Activated gamma-delta T cell treated with Interleukin-2 at 50 U/mL for 16 hours (primary cell): ENCODE measurements around the gene CFAP61.
"Not testable (repeated sequence)": the region's sequence is repeated elsewhere in the genome, so short reads cannot be mapped to it uniquely, and the experiment has no call there.

Experiments
- DNase-seq: peaks from one replicate; pipeline ENCODE4 v3.0.0-alpha.2; 2020

CFAP61 gene

GRCh38 chr20:20338133-20338730, 285.9 kb downstream of the CFAP61 start:
- DNase-seq = no peak

DNA sequence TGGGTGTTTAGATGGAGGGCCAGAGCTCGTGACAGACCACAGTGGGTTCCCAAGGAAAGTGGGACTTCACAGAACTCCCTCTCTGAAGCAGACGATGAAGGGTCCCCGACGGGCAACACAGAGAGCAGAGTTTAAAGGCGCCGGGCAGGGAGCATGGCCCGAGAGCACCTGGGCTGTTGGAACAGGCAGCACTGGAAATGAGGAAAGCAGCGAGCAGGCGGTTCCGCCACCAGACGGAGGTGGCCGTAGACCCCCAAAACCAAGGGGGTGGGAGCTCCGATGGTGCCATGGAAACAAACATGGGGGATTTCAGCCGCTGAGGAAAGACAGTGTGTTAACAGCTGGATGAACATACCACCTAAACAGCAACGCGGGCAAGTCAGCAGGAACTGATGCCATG, 288.1 kb downstream of the CFAP61 start:
- no peak for DNase-seq

DNA sequence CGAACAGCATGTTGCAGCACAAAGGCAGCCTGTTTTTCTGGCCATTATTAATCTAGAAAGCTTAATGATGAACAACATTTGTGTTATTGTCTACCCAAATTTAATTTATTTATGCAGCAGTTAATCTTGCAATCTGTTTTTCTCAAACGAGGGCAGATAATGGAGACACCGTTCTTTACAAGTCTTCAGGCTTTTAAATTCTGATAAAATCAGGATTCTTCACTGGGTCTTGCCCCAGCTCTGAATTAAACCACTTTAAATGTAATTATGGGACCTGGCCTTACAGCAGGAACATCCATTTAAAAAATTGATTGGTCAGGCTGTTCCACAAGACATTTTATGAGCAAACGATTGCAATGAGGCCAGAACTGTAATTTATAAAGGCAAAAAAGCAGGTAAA, 289.0 kb downstream of the CFAP61 start:
- DNase-seq = no peak

DNA sequence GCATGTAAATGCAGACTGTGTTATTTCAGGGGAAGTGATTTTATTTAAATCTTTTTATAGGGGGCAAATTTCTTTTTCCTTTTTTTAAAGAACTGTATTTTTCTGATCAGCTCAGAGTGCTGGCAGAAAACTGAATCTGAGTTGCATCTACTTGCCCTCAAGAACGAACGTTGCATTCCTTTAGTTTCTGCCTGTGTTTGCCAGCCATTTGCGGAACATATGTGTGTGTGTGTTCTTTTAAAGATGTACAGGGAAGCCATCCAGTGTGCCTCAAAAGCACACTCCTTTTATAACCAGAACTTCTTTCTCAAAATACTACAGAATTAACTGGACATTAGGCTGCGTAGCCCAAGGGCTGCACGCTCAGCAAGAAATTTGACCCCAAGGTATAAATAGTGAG, 289.7 kb downstream of the CFAP61 start:
- no peak for DNase-seq

GRCh38 chr20:20343932-20344331, 291.6 kb downstream of the CFAP61 start:
- no peak for DNase-seq

GRCh38 chr20:20344476-20344875, 292.1 kb downstream of the CFAP61 start:
- no peak for DNase-seq

- no peak for DNase-seq
Observed at GRCh38 chr20:20353576-20353975, 301.2 kb downstream of the CFAP61 start.

GRCh38 chr20:20355503-20355902, 303.2 kb downstream of the CFAP61 start:
- DNase-seq = not testable (repeated sequence)

- no peak for DNase-seq
Observed at GRCh38 chr20:20358801-20359200, 306.5 kb downstream of the CFAP61 start.

DNA sequence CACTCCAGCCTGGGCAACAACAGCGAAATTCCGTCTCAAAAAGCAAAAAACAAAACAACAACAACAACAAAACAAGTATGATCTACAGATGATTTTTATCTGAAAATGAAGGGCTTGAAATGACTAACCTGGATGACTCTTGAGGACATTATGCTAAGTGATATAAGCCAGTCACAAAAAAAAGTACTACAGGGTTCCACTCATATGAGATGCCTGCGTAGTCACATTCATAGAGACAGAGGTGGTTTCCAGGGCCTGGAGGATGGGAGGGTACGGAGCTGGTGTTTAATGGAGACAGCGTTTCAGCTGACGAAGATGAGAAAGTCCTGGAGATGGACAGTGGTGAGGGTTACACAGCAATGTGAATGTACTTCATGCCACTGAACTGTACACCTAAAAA, 307.3 kb downstream of the CFAP61 start:
- no peak for DNase-seq

DNA sequence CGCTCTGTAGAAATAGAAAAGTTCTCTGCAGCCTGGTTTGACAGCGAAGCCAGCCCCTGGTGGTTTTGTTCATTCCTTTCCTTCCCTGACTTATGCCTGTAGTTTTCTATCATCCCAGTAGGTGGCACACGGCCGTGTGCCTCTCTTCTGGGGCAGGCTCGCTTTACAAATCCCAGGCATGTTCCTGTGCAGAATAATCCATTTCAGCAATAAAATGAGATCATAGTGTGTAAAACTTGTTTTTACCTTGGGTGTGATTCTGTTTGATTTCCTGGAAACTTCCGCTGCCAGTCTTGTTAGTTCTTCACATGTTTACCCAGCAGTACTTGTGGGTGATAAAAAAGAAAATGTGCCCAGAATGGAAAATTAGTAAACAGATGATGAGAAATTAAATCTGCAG, 308.1 kb downstream of the CFAP61 start:
- no peak for DNase-seq

GRCh38 chr20:20362774-20363433, 310.6 kb downstream of the CFAP61 start:
- no peak for DNase-seq

GRCh38 chr20:20363434-20363798, 311.1 kb downstream of the CFAP61 start:
- DNase-seq = no peak

- DNase-seq = no peak
Observed at GRCh38 chr20:20363799-20364592, 311.7 kb downstream of the CFAP61 start.

- no peak for DNase-seq
Observed at GRCh38 chr20:20364593-20365479, 312.5 kb downstream of the CFAP61 start.

- DNase-seq = no peak
Observed at GRCh38 chr20:20365480-20366161, 313.3 kb downstream of the CFAP61 start.

- no peak for DNase-seq
Observed at GRCh38 chr20:20366551-20366875, 314.2 kb downstream of the CFAP61 start.

DNA sequence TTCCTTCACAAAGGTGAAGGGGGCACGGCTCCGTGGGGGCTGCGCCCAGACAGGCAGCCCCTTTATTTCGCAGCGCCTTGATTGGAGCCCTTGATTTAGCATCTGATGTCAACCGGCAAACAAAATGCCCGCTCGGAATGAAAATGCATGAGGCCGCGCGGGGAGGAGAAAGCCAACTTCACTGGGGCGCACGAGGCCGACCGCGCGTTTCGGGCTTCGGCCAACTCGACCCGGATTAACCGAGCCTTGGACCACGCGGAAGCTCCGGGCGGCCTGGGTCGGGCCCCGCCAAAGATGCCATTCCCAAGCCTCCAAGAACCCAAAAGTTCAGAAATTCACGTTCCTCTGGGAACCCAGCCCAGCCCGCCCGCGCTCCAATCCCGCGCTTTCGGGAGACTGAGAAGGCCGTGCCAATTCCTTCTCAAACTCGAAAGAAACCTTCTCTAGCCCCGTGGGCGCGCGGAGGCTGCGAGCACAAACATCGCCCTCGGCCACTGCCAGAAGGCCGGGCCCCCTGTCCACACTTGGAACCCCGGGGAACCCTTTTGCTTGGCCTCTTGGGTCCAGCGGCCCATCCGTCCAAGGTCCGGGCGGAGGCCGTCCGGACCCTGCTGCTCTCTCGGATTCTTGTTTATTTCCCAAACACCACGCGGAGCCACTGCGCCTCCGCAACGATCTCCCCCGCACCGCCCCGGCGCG, 314.7 kb downstream of the CFAP61 start:
- DNase-seq = no peak

DNA sequence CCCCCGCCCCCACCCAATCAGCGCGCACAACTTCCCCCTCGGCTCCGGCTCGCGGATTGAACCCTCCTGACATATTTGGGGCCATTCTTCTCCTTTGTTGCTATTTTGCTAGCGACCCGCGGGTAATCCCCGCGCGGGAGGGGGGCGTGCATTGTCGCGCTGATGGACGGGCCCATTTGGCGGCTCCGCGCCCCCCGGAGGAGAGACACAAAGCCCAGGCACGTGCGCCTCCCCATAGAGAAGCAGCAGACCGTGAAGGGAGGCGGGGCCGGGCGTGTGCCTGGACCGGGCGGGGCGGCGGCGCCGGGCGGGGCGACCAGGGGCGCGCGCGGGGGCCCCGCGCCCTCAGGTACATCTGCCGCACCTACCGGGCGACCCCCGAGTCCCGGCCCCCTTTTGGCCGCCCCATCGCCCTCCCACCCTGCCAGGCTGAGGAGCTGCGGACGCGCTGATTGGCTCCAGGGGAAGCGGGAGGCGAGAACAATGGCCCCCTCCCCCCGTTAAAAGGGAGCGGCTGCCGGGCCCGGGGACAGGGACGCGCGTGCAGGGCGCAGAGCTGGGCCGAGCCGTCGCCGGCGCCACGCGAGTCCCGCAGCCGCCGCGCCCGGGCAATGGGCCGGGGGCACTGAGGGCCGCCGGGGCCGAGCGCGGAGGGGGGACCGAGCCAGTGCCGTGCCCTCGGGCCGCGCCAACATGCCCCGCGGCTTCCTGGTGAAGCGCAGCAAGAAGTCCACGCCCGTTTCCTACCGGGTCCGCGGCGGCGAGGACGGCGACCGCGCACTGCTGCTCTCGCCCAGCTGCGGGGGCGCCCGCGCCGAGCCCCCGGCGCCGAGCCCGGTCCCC, 315.5 kb downstream of the CFAP61 start, which contains the start of gene INSM1:
INSM1 (plus strand) TSS at position 530 of the 843 bp plus-strand sequence; CDS start at position 694, 164 bp downstream.
- DNase-seq = no peak

DNA sequence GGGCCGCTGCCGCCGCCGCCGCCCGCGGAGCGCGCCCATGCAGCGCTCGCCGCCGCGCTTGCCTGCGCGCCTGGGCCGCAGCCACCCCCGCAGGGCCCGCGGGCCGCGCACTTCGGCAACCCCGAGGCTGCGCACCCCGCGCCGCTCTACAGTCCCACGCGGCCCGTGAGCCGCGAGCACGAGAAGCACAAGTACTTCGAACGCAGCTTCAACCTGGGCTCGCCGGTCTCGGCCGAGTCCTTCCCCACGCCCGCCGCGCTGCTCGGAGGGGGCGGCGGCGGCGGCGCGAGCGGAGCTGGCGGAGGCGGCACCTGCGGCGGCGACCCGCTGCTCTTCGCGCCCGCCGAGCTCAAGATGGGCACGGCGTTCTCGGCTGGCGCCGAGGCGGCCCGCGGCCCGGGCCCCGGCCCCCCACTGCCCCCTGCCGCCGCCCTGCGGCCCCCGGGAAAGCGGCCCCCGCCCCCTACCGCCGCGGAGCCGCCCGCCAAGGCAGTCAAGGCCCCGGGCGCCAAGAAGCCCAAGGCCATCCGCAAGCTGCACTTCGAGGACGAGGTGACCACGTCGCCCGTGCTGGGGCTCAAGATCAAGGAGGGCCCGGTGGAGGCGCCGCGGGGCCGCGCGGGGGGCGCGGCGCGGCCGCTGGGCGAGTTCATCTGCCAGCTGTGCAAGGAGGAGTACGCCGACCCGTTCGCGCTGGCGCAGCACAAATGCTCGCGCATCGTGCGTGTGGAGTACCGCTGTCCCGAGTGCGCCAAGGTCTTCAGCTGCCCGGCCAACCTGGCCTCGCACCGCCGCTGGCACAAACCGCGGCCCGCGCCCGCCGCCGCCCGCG, 316.3 kb downstream of the CFAP61 start:
- DNase-seq = no peak
